Spinal cord (tissue), 10 donors: Measurements from ENCODE around the gene RTKN2. TPM values are rescaled to one million over a fixed set of nuclear protein-coding genes. Genes with fewer than 3 reads are reported as not detected.

Experiments used
- DNase-seq, 6 donors: peaks; one replicate each; pipeline versions ENCODE4 v3.0.0 to v3.0.0-alpha.2; 2013 to 2015; ENCODE audit warnings: low spot score in 6 of 6, low read depth in 4 of 6
- H3K27ac ChIP-seq: one replicate; pipeline ENCODE4 v1.5.1; 2013; ENCODE audit warnings: low read depth, low read length, control low read depth
- H3K27me3 ChIP-seq: one replicate; pipeline ENCODE4 v1.6.1; 2013; ENCODE audit warnings: low read length; ENCODE audit not compliant: control insufficient read depth, insufficient read depth
- H3K36me3 ChIP-seq: one replicate; pipeline ENCODE4 v1.6.1; 2013; ENCODE audit warnings: low read length; ENCODE audit not compliant: control insufficient read depth, insufficient read depth
- H3K4me1 ChIP-seq: one replicate; pipeline ENCODE4 v1.6.1; 2013; ENCODE audit warnings: low read length; ENCODE audit not compliant: control insufficient read depth, insufficient read depth
- H3K4me3 ChIP-seq: one replicate; pipeline ENCODE4 v1.5.1; 2013; ENCODE audit warnings: low read depth, low read length, control low read depth
- H3K9me3 ChIP-seq: one replicate; pipeline ENCODE4 v1.6.1; 2013; ENCODE audit warnings: low read length; ENCODE audit not compliant: control insufficient read depth, insufficient read depth
- WGBS: methylation state at CpG from one replicate; pipeline ENCODE4 v1.1.5; 2013; ENCODE audit warnings: missing lambda C conversion rate; ENCODE audit not compliant: insufficient coverage; 5-methylcytosine and 5-hydroxymethylcytosine counted together
- polyA plus RNA-seq, 2 donors: library from polyadenylated mRNA; unstranded; fragments of 120-200 nt; gene quantifications; one replicate each; pipeline ENCODE4 v1.2.1, GENCODE V29; 2013; ENCODE audit not compliant: insufficient read length in 2 of 2
- total RNA-seq, 2 donors: library from RNA; depleted of rRNA in 1 of 2; stranded (reverse); fragments of 120-200 nt in 1 of 2; fragments of >200 nt in 1 of 2; gene quantifications; one replicate each; pipeline versions ENCODE4 v1.2.3 to v1.2.4, GENCODE V29; 2013 to 2014
- donor health status: healthy.

RTKN2 gene
- total and polyA plus RNA-seq, 4 donors: 9.0 to 13.0 (median 10.6) TPM

GRCh38 chr10:62264702-62265436, 3.8 kb downstream of the RTKN2 start:
- no peaks in the 10 kb centered on the region for H3K36me3 ChIP-seq
- H3K27ac ChIP-seq: no peak overlapping the region
- no peak overlapping the region for H3K4me3 ChIP-seq
- no CpG with 5 or more reads among the region's 1 CpG for WGBS
- H3K9me3 ChIP-seq: no peaks in the 10 kb centered on the region
- peak in 2 of 6 donors; percentile 62 to 72 for DNase-seq
- H3K27me3 ChIP-seq: no peaks in the 10 kb centered on the region
- H3K4me1 ChIP-seq: peaks cover 6% of the 10 kb centered on the region

GRCh38 chr10:62264126-62264525, 4.5 kb downstream of the RTKN2 start:
- no peaks in the 10 kb centered on the region for H3K36me3 ChIP-seq
- peaks cover 6% of the 10 kb centered on the region for H3K4me1 ChIP-seq
- no peak overlapping the region for H3K4me3 ChIP-seq
- DNase-seq: peak in 1 of 6 donors; percentile 27
- H3K9me3 ChIP-seq: no peaks in the 10 kb centered on the region
- no peaks in the 10 kb centered on the region for H3K27me3 ChIP-seq
- H3K27ac ChIP-seq: no peak overlapping the region

- Histone ChIP-seq H3K27me3 (no peaks in the 10 kb centered on the region), H3K9me3 (no peaks in the 10 kb centered on the region), H3K4me1 (no peaks in the 10 kb centered on the region), H3K4me3 (no peak overlapping the region), H3K36me3 (no peaks in the 10 kb centered on the region), H3K27ac (no peak overlapping the region)
- DNase-seq: no peak
These were observed 7.0 kb downstream of the RTKN2 start for GRCh38 chr10:62261666-62262065.

GRCh38 chr10:62259998-62260397, 8.6 kb downstream of the RTKN2 start:
- H3K9me3 ChIP-seq: no peaks in the 10 kb centered on the region
- H3K36me3 ChIP-seq: no peaks in the 10 kb centered on the region
- H3K4me3 ChIP-seq: no peak overlapping the region
- H3K27me3 ChIP-seq: no peaks in the 10 kb centered on the region
- no peak for DNase-seq
- no peak overlapping the region for H3K27ac ChIP-seq
- no CpG with 5 or more reads among the region's 1 CpG for WGBS
- H3K4me1 ChIP-seq: no peaks in the 10 kb centered on the region

- Histone ChIP-seq H3K36me3 (no peaks in the 10 kb centered on the region), H3K27me3 (no peaks in the 10 kb centered on the region), H3K9me3 (no peaks in the 10 kb centered on the region), H3K4me3 (no peak overlapping the region), H3K4me1 (no peaks in the 10 kb centered on the region), H3K27ac (no peak overlapping the region)
- DNase-seq: no peak
- WGBS: 63% methylated on average over 3 of the region's 4 CpGs
These were observed 9.2 kb downstream of the RTKN2 start for GRCh38 chr10:62259456-62259855.

GRCh38 chr10:62258926-62259325, 9.7 kb downstream of the RTKN2 start:
- Histone ChIP-seq H3K36me3 (no peaks in the 10 kb centered on the region), H3K27ac (no peak overlapping the region), H3K27me3 (no peaks in the 10 kb centered on the region), H3K4me1 (no peaks in the 10 kb centered on the region), H3K9me3 (no peaks in the 10 kb centered on the region), H3K4me3 (no peak overlapping the region)
- no peak for DNase-seq
- WGBS: no CpG with 5 or more reads among the region's 3 CpGs

- Histone ChIP-seq H3K4me1 (no peaks in the 10 kb centered on the region), H3K4me3 (no peak overlapping the region), H3K27me3 (no peaks in the 10 kb centered on the region), H3K9me3 (no peaks in the 10 kb centered on the region), H3K36me3 (no peaks in the 10 kb centered on the region), H3K27ac (no peak overlapping the region)
- WGBS: no CpG with 5 or more reads among the region's 1 CpG
- no peak for DNase-seq
These were observed 14.9 kb downstream of the RTKN2 start for GRCh38 chr10:62253704-62254103.

- Histone ChIP-seq H3K27me3 (no peaks in the 10 kb centered on the region), H3K27ac (no peak overlapping the region), H3K4me3 (no peak overlapping the region), H3K9me3 (no peaks in the 10 kb centered on the region), H3K36me3 (no peaks in the 10 kb centered on the region), H3K4me1 (no peaks in the 10 kb centered on the region)
- no peak for DNase-seq
- WGBS: no CpG with 5 or more reads among the region's 1 CpG
These were observed 16.6 kb downstream of the RTKN2 start for GRCh38 chr10:62252051-62252450.

- WGBS: 100% methylated on average over 2 of the region's 5 CpGs
- no peaks in the 10 kb centered on the region for H3K36me3 ChIP-seq
- H3K27ac ChIP-seq: no peak overlapping the region
- no peaks in the 10 kb centered on the region for H3K4me1 ChIP-seq
- no peaks in the 10 kb centered on the region for H3K27me3 ChIP-seq
- no peak for DNase-seq
- H3K9me3 ChIP-seq: no peaks in the 10 kb centered on the region
- H3K4me3 ChIP-seq: no peak overlapping the region
These were observed 17.9 kb downstream of the RTKN2 start for GRCh38 chr10:62250594-62251198.

GRCh38 chr10:62249957-62250356, 18.7 kb downstream of the RTKN2 start:
- no peak for DNase-seq
- Histone ChIP-seq H3K4me3 (no peak overlapping the region), H3K4me1 (no peaks in the 10 kb centered on the region), H3K27me3 (no peaks in the 10 kb centered on the region), H3K9me3 (no peaks in the 10 kb centered on the region), H3K36me3 (no peaks in the 10 kb centered on the region), H3K27ac (no peak overlapping the region)
- 80% methylated on average over 1 of the region's 3 CpGs for WGBS
